GM23248 (cell line): ENCODE measurements around the gene JMJD7.

Experiments
- EZH2 ChIP-seq: fragments of 200-600 bp; sonication (generic); IDR thresholded peaks from 2 replicates; pipeline ENCODE4 v1.6.1; 2018; ENCODE audit warnings: antibody characterized with exemption, mild to moderate bottlenecking; ENCODE audit not compliant: insufficient read depth, poor library complexity, severe bottlenecking
- EZH2phosphoT487 ChIP-seq: fragments of 200-600 bp; sonication (generic); IDR thresholded peaks from 2 replicates; pipeline ENCODE4 v1.6.1; 2018; ENCODE audit warnings: antibody characterized with exemption, moderate library complexity, mild to moderate bottlenecking, low read depth; ENCODE audit not compliant: insufficient read depth

DNA sequence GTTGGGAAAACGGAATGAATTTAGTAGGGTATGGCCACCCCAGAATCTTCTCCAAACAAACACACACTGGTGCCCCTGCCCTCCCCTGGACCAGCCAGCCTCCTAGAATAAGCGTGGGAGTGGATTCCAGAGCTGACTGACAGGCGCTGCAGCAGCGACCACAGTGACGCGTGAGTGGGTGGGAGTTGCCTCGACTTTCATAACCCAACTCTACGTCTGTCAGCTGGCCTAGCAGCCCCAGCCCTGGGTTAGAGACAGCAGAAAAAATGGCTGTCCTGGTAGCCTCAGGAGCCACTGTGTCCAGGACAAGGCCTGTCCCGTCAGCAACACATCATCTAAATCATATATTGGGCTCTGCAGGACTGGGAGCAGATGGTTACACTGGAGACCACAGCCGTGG, 20.7 kb downstream of the JMJD7 start:
- TF ChIP-seq EZH2 (no peak), EZH2phosphoT487 (no peak)
